SK-N-SH (cell line): ENCODE data around the gene BMPR1B. TPM values are rescaled to one million over a fixed set of nuclear protein-coding genes. Genes with fewer than 3 reads are reported as not detected.

Experiments
- CTCF ChIA-PET: fragments of 300-600, 350-600 bp; formaldehyde crosslinking; extraction: SDS; loops from one replicate; lab custom pipeline; 2021; lab: Yijun Ruan, JAX
- POLR2A ChIA-PET: fragments of 350-600 bp; sonication (Branson Sonifier 250); formaldehyde crosslinking; extraction: SDS; loops from one replicate; lab custom pipeline; 2020; ENCODE audit warnings: antibody characterized with exemption, inconsistent platforms; lab: Yijun Ruan, JAX
- DNase-seq: peaks from one replicate; pipeline ENCODE4 v3.0.0; 2012
- H2AFZ ChIP-seq: fragments of 200-600 bp; sonication (generic); 2 replicates; pipeline ENCODE4 v1.8.1; 2016; ENCODE audit warnings: antibody characterized with exemption, mild to moderate bottlenecking, low read depth
- H3F3A ChIP-seq: fragments of 200-600 bp; sonication (generic); replicated peaks from 2 replicates; pipeline ENCODE3; 2016; ENCODE audit warnings: antibody characterized with exemption, mild to moderate bottlenecking; ENCODE audit not compliant: insufficient read depth
- H3K27ac ChIP-seq, 2 experiments: fragments of 200-500 bp in 1 of 2; fragments of 200-600 bp in 1 of 2; sonication (Bioruptor generic) in 1 of 2; sonication (generic), shearing (Covaris generic) in 1 of 2; 2 replicates each; pipeline versions ENCODE4 v1.5.1 to v1.6.1; 2014 to 2016; ENCODE audit warnings: low read depth in 2 of 2, inconsistent platforms in 1 of 2, low read length in 1 of 2, mild to moderate bottlenecking in 1 of 2, mixed read lengths in 1 of 2
- H3K27me3 ChIP-seq: fragments of 200-600 bp; sonication (generic), shearing (Covaris generic); 2 replicates; pipeline ENCODE4 v1.6.1; 2016; ENCODE audit warnings: mixed run types; ENCODE audit not compliant: insufficient read depth
- H3K36me3 ChIP-seq, 2 experiments: fragments of 200-500 bp in 1 of 2; fragments of 200-600 bp in 1 of 2; sonication (Bioruptor generic) in 1 of 2; sonication (generic) in 1 of 2; replicated peaks in 1 of 2; 2 replicates each; pipeline versions ENCODE3 to v1.5.1; 2014 to 2016; ENCODE audit warnings: low read length in 1 of 2, mild to moderate bottlenecking in 1 of 2; ENCODE audit not compliant: insufficient read depth in 2 of 2, control insufficient read depth in 1 of 2
- H3K4me1 ChIP-seq, 2 experiments: fragments of 200-500 bp in 1 of 2; fragments of 200-600 bp in 1 of 2; sonication (Bioruptor generic) in 1 of 2; sonication (generic), shearing (Covaris generic) in 1 of 2; 2 replicates each; pipeline versions ENCODE4 v1.5.1 to v1.6.1; 2014 to 2016; ENCODE audit warnings: low read depth in 1 of 2, low read length in 1 of 2, mixed run types in 1 of 2; ENCODE audit not compliant: insufficient read depth in 2 of 2, control insufficient read depth in 1 of 2
- H3K4me2 ChIP-seq: fragments of 200-600 bp; sonication (generic), shearing (Covaris generic); 2 replicates; pipeline ENCODE4 v1.6.1; 2017; ENCODE audit warnings: mixed run types
- H3K4me3 ChIP-seq, 2 experiments: fragments of 200-500 bp in 1 of 2; fragments of 200-600 bp in 1 of 2; sonication (Bioruptor generic) in 1 of 2; sonication (generic), shearing (Covaris generic) in 1 of 2; 2 replicates each; pipeline versions ENCODE4 v1.5.1 to v1.8.1; 2014 to 2016; ENCODE audit warnings: low read depth in 2 of 2, inconsistent platforms in 1 of 2, low read length in 1 of 2, mild to moderate bottlenecking in 1 of 2, mixed read lengths in 1 of 2, moderate library complexity in 1 of 2
- H3K79me2 ChIP-seq: fragments of 200-600 bp; sonication (generic); 2 replicates; pipeline ENCODE4 v1.8.1; 2017; ENCODE audit warnings: mild to moderate bottlenecking; ENCODE audit not compliant: insufficient read depth
- H3K9ac ChIP-seq: fragments of 200-600 bp; sonication (generic); 2 replicates; pipeline ENCODE4 v1.6.1; 2017; ENCODE audit warnings: mixed run types
- H3K9me2 ChIP-seq: fragments of 200-600 bp; sonication (generic); 2 replicates; pipeline ENCODE4 v1.6.1; 2017; ENCODE audit warnings: mixed run types
- H3K9me3 ChIP-seq: fragments of 200-600 bp; sonication (generic); 2 replicates; pipeline ENCODE4 v1.6.1; 2017; ENCODE audit warnings: mixed run types, mild to moderate bottlenecking, moderate library complexity
- H4K20me1 ChIP-seq: fragments of 200-600 bp; sonication (generic); 2 replicates; pipeline ENCODE4 v1.6.1; 2017; ENCODE audit warnings: mild to moderate bottlenecking, mixed run types; ENCODE audit not compliant: insufficient read depth
- CHD2 ChIP-seq: fragments of 150-350 bp; IDR thresholded peaks from 2 replicates; pipeline ENCODE4 v1.6.1; 2018; ENCODE audit warnings: low read length; ENCODE audit not compliant: partially characterized antibody
- EP300 ChIP-seq, 2 experiments: IDR thresholded peaks; 2 replicates each; pipeline versions ENCODE4 v1.4.0 to v1.6.1; 2012; ENCODE audit warnings: borderline replicate concordance in 1 of 2, low read depth in 1 of 2, low read length in 1 of 2
- FOSL2 ChIP-seq: IDR thresholded peaks from 2 replicates; pipeline ENCODE4 v1.4.0; 2012; ENCODE audit warnings: low read depth, mild to moderate bottlenecking, moderate library complexity, borderline replicate concordance
- FOXM1 ChIP-seq: IDR thresholded peaks from 2 replicates; pipeline ENCODE4 v1.4.0; 2012; ENCODE audit warnings: low read depth, mild to moderate bottlenecking
- GABPA ChIP-seq: IDR thresholded peaks from 2 replicates; pipeline ENCODE4 v1.4.0; 2012; ENCODE audit warnings: low read depth, mild to moderate bottlenecking
- IRF3 ChIP-seq: fragments of 150-350 bp; IDR thresholded peaks from 2 replicates; pipeline ENCODE4 v1.6.1; 2016; ENCODE audit warnings: mild to moderate bottlenecking, low read depth, low read length
- MAX ChIP-seq: IDR thresholded peaks from 2 replicates; pipeline ENCODE4 v1.4.0; 2012; ENCODE audit warnings: low read depth
- NFIC ChIP-seq: IDR thresholded peaks from 2 replicates; pipeline ENCODE4 v1.4.0; 2012; ENCODE audit warnings: borderline replicate concordance
- POLR2AphosphoS5 ChIP-seq: IDR thresholded peaks from 2 replicates; pipeline ENCODE4 v1.6.1; 2012; ENCODE audit warnings: low read depth, low read length
- RFX5 ChIP-seq: IDR thresholded peaks from 2 replicates; pipeline ENCODE4 v1.6.1; 2012; ENCODE audit warnings: mild to moderate bottlenecking, improper control_type of control experiment, low read length
- SIN3A ChIP-seq: IDR thresholded peaks from 2 replicates; pipeline ENCODE4 v1.6.1; 2012; ENCODE audit warnings: low read depth, mild to moderate bottlenecking, low read length, moderate library complexity, borderline replicate concordance
- TAF1 ChIP-seq: IDR thresholded peaks from 2 replicates; pipeline ENCODE4 v1.6.1; 2012; ENCODE audit warnings: low read depth, mild to moderate bottlenecking, low read length, moderate library complexity, borderline replicate concordance
- YY1 ChIP-seq: IDR thresholded peaks from 2 replicates; pipeline ENCODE4 v1.4.0; 2012; ENCODE audit warnings: low read depth, mild to moderate bottlenecking
- ZBTB33 ChIP-seq: IDR thresholded peaks from 2 replicates; pipeline ENCODE4 v1.4.0; 2012; ENCODE audit warnings: low read depth, borderline replicate concordance
- WGBS: methylation state at CpG from one replicate; pipeline ENCODE4 v1.1.6; 2017; ENCODE audit warnings: low lambda C conversion rate; 5-methylcytosine and 5-hydroxymethylcytosine counted together
- polyA plus RNA-seq, 3 experiments: library from polyadenylated mRNA; depleted of rRNA; stranded (reverse); fragments of >200 nt; gene quantifications; 2 replicates each; pipeline ENCODE4 v1.2.3, GENCODE V29; 2012
- TF ChIP-seq, protein P1 (sequence below): fragments of 200-600 bp; sonication (generic); IDR thresholded peaks from 2 replicates; pipeline ENCODE4 v1.6.1; 2017; ENCODE audit warnings: antibody characterized with exemption, mild to moderate bottlenecking, moderate library complexity
- TF ChIP-seq, protein P2 (sequence below): IDR thresholded peaks from 2 replicates; pipeline ENCODE4; 2012

Gene BMPR1B
- polyA plus RNA-seq, 1 of the 3 experiments (the other 2 are of a cell fraction): 0.16 TPM

DNA sequence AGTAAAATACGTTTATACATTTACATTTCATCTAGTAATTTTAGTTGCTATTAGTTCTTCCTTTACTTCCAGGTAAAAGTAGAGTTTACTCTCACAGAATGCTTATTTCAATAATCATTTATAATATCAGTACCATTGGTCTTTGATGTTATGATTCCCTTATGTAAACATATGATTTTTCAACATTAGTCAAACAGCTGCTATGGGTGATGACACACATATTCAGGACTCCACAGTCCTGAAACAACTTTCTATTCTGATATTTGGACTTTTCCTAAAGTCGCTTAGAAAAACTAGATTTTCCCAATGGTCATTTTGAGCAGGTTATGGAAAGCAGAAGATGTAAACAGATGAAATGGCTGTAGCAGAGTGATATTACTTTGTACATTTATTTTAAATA is 421.2 kb downstream of the BMPR1B start:
- Histone ChIP-seq H2AFZ (no peak overlapping the region), H3K27ac (no peak overlapping the region; a peak in 1 of 4 replicates), H4K20me1 (no peaks in the 10 kb centered on the region), H3K9me2 (no peaks in the 10 kb centered on the region), H3K9me3 (no peaks in the 10 kb centered on the region), H3K9ac (no peak overlapping the region), H3K27me3 (no peaks in the 10 kb centered on the region), H3K4me1 (peaks cover 0 to 5% of the 10 kb centered on the region in 2 experiments; a peak in 1 of 4 replicates), H3K36me3 (peaks cover 0 to 39% of the 10 kb centered on the region in 2 experiments), H3F3A (peaks cover 5% of the 10 kb centered on the region), H3K79me2 (no peaks in the 10 kb centered on the region), H3K4me2 (no peak overlapping the region), H3K4me3 (no peak overlapping the region)
- TF ChIP-seq ZBTB33 (no peak), POLR2AphosphoS5 (no peak), MAX (no peak), FOXM1 (no peak), SIN3A (no peak), RFX5 (no peak), TAF1 (no peak), YY1 (no peak), GABPA (no peak)
- TF ChIP-seq, protein P1, sequence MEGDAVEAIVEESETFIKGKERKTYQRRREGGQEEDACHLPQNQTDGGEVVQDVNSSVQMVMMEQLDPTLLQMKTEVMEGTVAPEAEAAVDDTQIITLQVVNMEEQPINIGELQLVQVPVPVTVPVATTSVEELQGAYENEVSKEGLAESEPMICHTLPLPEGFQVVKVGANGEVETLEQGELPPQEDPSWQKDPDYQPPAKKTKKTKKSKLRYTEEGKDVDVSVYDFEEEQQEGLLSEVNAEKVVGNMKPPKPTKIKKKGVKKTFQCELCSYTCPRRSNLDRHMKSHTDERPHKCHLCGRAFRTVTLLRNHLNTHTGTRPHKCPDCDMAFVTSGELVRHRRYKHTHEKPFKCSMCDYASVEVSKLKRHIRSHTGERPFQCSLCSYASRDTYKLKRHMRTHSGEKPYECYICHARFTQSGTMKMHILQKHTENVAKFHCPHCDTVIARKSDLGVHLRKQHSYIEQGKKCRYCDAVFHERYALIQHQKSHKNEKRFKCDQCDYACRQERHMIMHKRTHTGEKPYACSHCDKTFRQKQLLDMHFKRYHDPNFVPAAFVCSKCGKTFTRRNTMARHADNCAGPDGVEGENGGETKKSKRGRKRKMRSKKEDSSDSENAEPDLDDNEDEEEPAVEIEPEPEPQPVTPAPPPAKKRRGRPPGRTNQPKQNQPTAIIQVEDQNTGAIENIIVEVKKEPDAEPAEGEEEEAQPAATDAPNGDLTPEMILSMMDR: no peak
- TF ChIP-seq, protein P2, sequence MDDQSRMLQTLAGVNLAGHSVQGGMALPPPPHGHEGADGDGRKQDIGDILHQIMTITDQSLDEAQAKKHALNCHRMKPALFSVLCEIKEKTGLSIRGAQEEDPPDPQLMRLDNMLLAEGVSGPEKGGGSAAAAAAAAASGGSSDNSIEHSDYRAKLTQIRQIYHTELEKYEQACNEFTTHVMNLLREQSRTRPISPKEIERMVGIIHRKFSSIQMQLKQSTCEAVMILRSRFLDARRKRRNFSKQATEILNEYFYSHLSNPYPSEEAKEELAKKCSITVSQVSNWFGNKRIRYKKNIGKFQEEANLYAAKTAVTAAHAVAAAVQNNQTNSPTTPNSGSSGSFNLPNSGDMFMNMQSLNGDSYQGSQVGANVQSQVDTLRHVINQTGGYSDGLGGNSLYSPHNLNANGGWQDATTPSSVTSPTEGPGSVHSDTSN: no peak
- ChIA-PET POLR2A (no interaction called here), CTCF (no interaction called here)
- no peak for DNase-seq
- WGBS: 87% methylated on average over 2 of the region's 2 CpGs

DNA sequence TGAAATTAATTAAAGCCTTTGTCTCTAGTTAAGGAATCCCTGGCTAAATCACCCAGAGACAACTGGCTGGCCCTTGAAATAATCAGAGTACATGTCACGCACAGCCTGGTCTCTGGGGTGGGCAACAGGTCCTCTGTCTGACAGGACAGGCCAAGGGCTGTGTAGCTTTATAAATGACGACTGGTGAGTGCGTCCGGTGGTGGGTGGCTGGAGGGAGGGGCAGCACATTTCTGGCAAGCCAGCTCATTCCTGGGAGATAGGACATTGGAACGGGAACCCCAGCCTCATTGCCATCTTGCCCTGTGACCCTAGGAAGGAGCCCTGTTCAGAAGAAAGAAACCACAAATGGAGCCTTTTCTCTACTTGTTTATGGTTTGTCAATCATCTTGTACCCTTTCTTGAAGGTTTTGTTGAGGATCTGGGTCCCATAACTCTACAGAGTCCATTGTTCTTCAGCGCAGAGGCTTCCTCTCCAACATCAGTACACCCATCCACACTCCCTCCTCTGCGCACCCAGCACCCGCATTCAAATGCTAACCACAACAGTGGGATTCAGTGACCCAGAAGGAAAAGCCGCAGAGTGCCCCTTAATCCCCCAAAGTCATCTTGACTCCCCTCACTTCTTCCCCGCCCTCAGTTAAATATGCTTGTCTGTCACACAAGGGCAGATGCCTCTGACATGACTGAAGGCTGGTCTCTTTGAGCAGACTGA is 422.9 kb downstream of the BMPR1B start:
- no peak for DNase-seq
- H3K4me3 ChIP-seq: no peak overlapping the region
- no peaks in the 10 kb centered on the region for H3K9me3 ChIP-seq
- POLR2A ChIA-PET: no interaction called here
- H3K79me2 ChIP-seq: no peaks in the 10 kb centered on the region
- H3K27ac ChIP-seq: no peak overlapping the region; a peak in 1 of 4 replicates
- 91% methylated on average over 10 of the region's 10 CpGs for WGBS
- CTCF ChIA-PET: no interaction called here
- no peaks in the 10 kb centered on the region for H3K9me2 ChIP-seq
- no peaks in the 10 kb centered on the region for H3K27me3 ChIP-seq
- peaks cover 5% of the 10 kb centered on the region for H3F3A ChIP-seq
- H3K4me1 ChIP-seq: peaks cover 0 to 9% of the 10 kb centered on the region in 2 experiments; a peak in 1 of 4 replicates
- no peak overlapping the region for H2AFZ ChIP-seq
- H3K36me3 ChIP-seq: peaks cover 0 to 54% of the 10 kb centered on the region in 2 experiments
- no peaks in the 10 kb centered on the region for H4K20me1 ChIP-seq
- no peak overlapping the region for H3K9ac ChIP-seq
- no peak overlapping the region for H3K4me2 ChIP-seq
- no peak for TF ChIP-seq IRF3
- TF ChIP-seq SIN3A: no peak
- TF ChIP-seq EP300 (IDR thresholded peaks at IDR 0.05; ENCODE audit: borderline replicate concordance in 1 of 2, low read depth in 1 of 2, low read length in 1 of 2): no peak
- TF ChIP-seq TAF1: no peak
- TF ChIP-seq, protein P2: no peak
- no peak for TF ChIP-seq NFIC
- TF ChIP-seq FOSL2: no peak
- no peak for TF ChIP-seq MAX
- TF ChIP-seq CHD2: no peak
